ENCODE data around the gene KAT6B. TPM values are rescaled to one million over a fixed set of nuclear protein-coding genes. Genes with fewer than 3 reads are reported as not detected.
A peak's percentile ranks its signal among the peaks of the same experiment; 100 is the strongest.

The KAT6B gene
- total RNA-seq, 1 experiment from 2014 or later = 21.8 TPM

GRCh38 chr10:74947781-74948401 is 121.5 kb downstream of the KAT6B start:
- peaks cover 44% of the 10 kb centered on the region for H3K4me1 ChIP-seq (ENCODE audit: insufficient read depth, low read length, poor library complexity, severe bottlenecking)
- CTCF ChIA-PET = no interaction called here

GRCh38 chr10:74949034-74949832 is 122.8 kb downstream of the KAT6B start:
- peaks cover 52% of the 10 kb centered on the region for H3K4me1 ChIP-seq (ENCODE audit: insufficient read depth, low read length, poor library complexity, severe bottlenecking)
- no peak for TF ChIP-seq CTCF (conservative IDR thresholded peaks at IDR 0.05; ENCODE audit: low read depth, low read length)
- TF ChIP-seq EZH2 (IDR thresholded peaks at IDR 0.05; ENCODE audit: borderline replicate concordance, low read depth, low read length, poor library complexity, severe bottlenecking) = no peak
- H3K27me3 ChIP-seq (replicated peaks; ENCODE audit: insufficient read depth, low read depth, low read length, poor library complexity) = no peaks in the 10 kb centered on the region
- H3K9me3 ChIP-seq (ENCODE audit: low read depth, low read length, poor library complexity, severe bottlenecking) = no peaks in the 10 kb centered on the region
- POLR2A ChIA-PET (ENCODE audit: low non-redundant PET) = no interaction called here
- H3K4me3 ChIP-seq (ENCODE audit: low read depth, low read length, poor library complexity, severe bottlenecking) = no peak overlapping the region
- intact Hi-C loops (cut with micrococcal nuclease; ENCODE audit: unreplicated experiment) = no loop called here
- no peaks in the 10 kb centered on the region for H3K36me3 ChIP-seq (ENCODE audit: insufficient read depth, low read length, poor library complexity, severe bottlenecking)
- no peak overlapping the region for H3K27ac ChIP-seq (ENCODE audit: low read depth, low read length, poor library complexity, severe bottlenecking)
- DNase-seq (ENCODE audit: low spot score) = no peak
- CTCF ChIA-PET = no interaction called here
- BruUV-seq (replicated peaks) = no TSS peak

More at GRCh38 chr10:74947781-74948401, 121.5 kb downstream of the KAT6B start:
- POLR2A ChIA-PET (ENCODE audit: low non-redundant PET) = no interaction called here
- H3K9me3 ChIP-seq (ENCODE audit: low read depth, low read length, poor library complexity, severe bottlenecking) = no peaks in the 10 kb centered on the region
- DNase-seq (ENCODE audit: low spot score) = peak; percentile 49
- H3K36me3 ChIP-seq (ENCODE audit: insufficient read depth, low read length, poor library complexity, severe bottlenecking) = no peaks in the 10 kb centered on the region
- H3K27me3 ChIP-seq (replicated peaks; ENCODE audit: insufficient read depth, low read depth, low read length, poor library complexity) = no peaks in the 10 kb centered on the region
- H3K4me3 ChIP-seq (ENCODE audit: low read depth, low read length, poor library complexity, severe bottlenecking) = no peak overlapping the region
- intact Hi-C loops (cut with micrococcal nuclease; ENCODE audit: unreplicated experiment) = no loop called here
- no peak overlapping the region for H3K27ac ChIP-seq (ENCODE audit: low read depth, low read length, poor library complexity, severe bottlenecking)
- no TSS peak for BruUV-seq (replicated peaks)
- no peak for TF ChIP-seq EZH2 (IDR thresholded peaks at IDR 0.05; ENCODE audit: borderline replicate concordance, low read depth, low read length, poor library complexity, severe bottlenecking)
- no peak for TF ChIP-seq CTCF (conservative IDR thresholded peaks at IDR 0.05; ENCODE audit: low read depth, low read length)

GRCh38 chr10:74949843-74950765 is 123.7 kb downstream of the KAT6B start:
- CTCF ChIA-PET = no interaction called here
- Histone ChIP-seq H3K4me3 (ENCODE audit: low read depth, low read length, poor library complexity, severe bottlenecking) (no peak overlapping the region), H3K9me3 (ENCODE audit: low read depth, low read length, poor library complexity, severe bottlenecking) (no peaks in the 10 kb centered on the region), H3K27me3 (replicated peaks; ENCODE audit: insufficient read depth, low read depth, low read length, poor library complexity) (no peaks in the 10 kb centered on the region), H3K36me3 (ENCODE audit: insufficient read depth, low read length, poor library complexity, severe bottlenecking) (no peaks in the 10 kb centered on the region), H3K27ac (ENCODE audit: low read depth, low read length, poor library complexity, severe bottlenecking) (no peak overlapping the region), H3K4me1 (ENCODE audit: insufficient read depth, low read length, poor library complexity, severe bottlenecking) (peaks cover 52% of the 10 kb centered on the region)
- POLR2A ChIA-PET (ENCODE audit: low non-redundant PET) = no interaction called here
- DNase-seq (ENCODE audit: low spot score) = peak; percentile 39
- intact Hi-C loops (cut with micrococcal nuclease; ENCODE audit: unreplicated experiment) = no loop called here
- no peak for TF ChIP-seq EZH2 (IDR thresholded peaks at IDR 0.05; ENCODE audit: borderline replicate concordance, low read depth, low read length, poor library complexity, severe bottlenecking)
- TF ChIP-seq CTCF (conservative IDR thresholded peaks at IDR 0.05; ENCODE audit: low read depth, low read length) = no peak
- BruUV-seq (replicated peaks) = no TSS peak

All from A673 (cell line).